SU-DHL-6 (cell line): ENCODE results near the gene CXCL14.
A peak's percentile ranks its signal among the peaks of the same experiment; 100 is the strongest.

Source experiments
- H2AFZ ChIP-seq: fragments of 200-600 bp; sonication (generic); 2 replicates; pipeline ENCODE4 v1.6.1; 2014; ENCODE audit warnings: low read depth, mild to moderate bottlenecking, moderate library complexity, mixed read lengths, antibody characterized with exemption, low read length; ENCODE audit not compliant: severe bottlenecking
- H3F3A ChIP-seq: fragments of 200-600 bp; shearing (Covaris generic); 2 replicates; pipeline ENCODE4 v1.6.0; 2016; ENCODE audit warnings: antibody characterized with exemption, mild to moderate bottlenecking; ENCODE audit not compliant: insufficient read depth
- H3K27ac ChIP-seq: fragments of 200-600 bp; sonication (generic); 2 replicates; pipeline ENCODE4 v1.5.1; 2016; ENCODE audit warnings: low read depth, mild to moderate bottlenecking, low read length, moderate library complexity, mixed read lengths
- H3K27me3 ChIP-seq: fragments of 200-600 bp; sonication (generic), shearing (Covaris generic); 2 replicates; pipeline ENCODE4 v1.6.0; 2014; ENCODE audit warnings: mild to moderate bottlenecking, low read length
- H3K36me3 ChIP-seq: fragments of 200-600 bp; sonication (generic); 2 replicates; pipeline ENCODE4 v1.6.1; 2014; ENCODE audit warnings: mild to moderate bottlenecking, low read length, mixed read lengths
- H3K4me2 ChIP-seq: fragments of 300-600, 200-600 bp; shearing (Covaris generic), sonication (generic); 2 replicates; pipeline ENCODE4 v1.6.0; 2014; ENCODE audit warnings: low read length, low read depth, mild to moderate bottlenecking; ENCODE audit not compliant: poor library complexity, severe bottlenecking
- H3K4me3 ChIP-seq: fragments of 200-600 bp; sonication (generic); 2 replicates; pipeline ENCODE4 v1.5.1; 2014; ENCODE audit warnings: antibody characterized with exemption, low read length, mild to moderate bottlenecking, mixed read lengths; ENCODE audit not compliant: insufficient read depth, poor library complexity, severe bottlenecking
- H3K79me2 ChIP-seq: fragments of 200-600 bp; sonication (generic); 2 replicates; pipeline ENCODE4 v1.6.1; 2014; ENCODE audit warnings: mild to moderate bottlenecking, low read length, moderate library complexity; ENCODE audit not compliant: insufficient read depth
- H3K9ac ChIP-seq: fragments of 200-600 bp; sonication (generic); 2 replicates; pipeline ENCODE4 v1.7.0; 2014; ENCODE audit warnings: mild to moderate bottlenecking, low read length
- H3K9me2 ChIP-seq: fragments of 200-600 bp; sonication (generic); replicated peaks from 2 replicates; pipeline ENCODE4 v1.6.1; 2014; ENCODE audit warnings: low read length; ENCODE audit not compliant: insufficient read depth
- H3K9me3 ChIP-seq: fragments of 200-600 bp; sonication (generic); 2 replicates; pipeline ENCODE4 v1.6.1; 2014; ENCODE audit warnings: low read length, mixed read lengths; ENCODE audit not compliant: insufficient read depth
- H4K20me1 ChIP-seq: fragments of 200-600 bp; sonication (generic); 2 replicates; pipeline ENCODE4 v1.6.1; 2014; ENCODE audit warnings: low read depth, mild to moderate bottlenecking, antibody characterized with exemption, low read length, moderate library complexity, mixed read lengths
- EZH2phosphoT487 ChIP-seq: fragments of 200-600 bp; sonication (generic), shearing (Covaris generic); conservative IDR thresholded peaks from 2 replicates; pipeline ENCODE4 v1.6.1; 2018; ENCODE audit warnings: mild to moderate bottlenecking, antibody characterized with exemption, low read length, moderate library complexity, mixed read lengths
- TF ChIP-seq, protein P1 (sequence below): fragments of 200-600 bp; sonication (generic); IDR thresholded peaks from one replicate; pipeline ENCODE4 v1.5.1; 2017; ENCODE audit warnings: antibody characterized with exemption, mild to moderate bottlenecking, low read length, moderate library complexity; ENCODE audit not compliant: insufficient read depth, poor library complexity, severe bottlenecking

CXCL14 gene

DNA sequence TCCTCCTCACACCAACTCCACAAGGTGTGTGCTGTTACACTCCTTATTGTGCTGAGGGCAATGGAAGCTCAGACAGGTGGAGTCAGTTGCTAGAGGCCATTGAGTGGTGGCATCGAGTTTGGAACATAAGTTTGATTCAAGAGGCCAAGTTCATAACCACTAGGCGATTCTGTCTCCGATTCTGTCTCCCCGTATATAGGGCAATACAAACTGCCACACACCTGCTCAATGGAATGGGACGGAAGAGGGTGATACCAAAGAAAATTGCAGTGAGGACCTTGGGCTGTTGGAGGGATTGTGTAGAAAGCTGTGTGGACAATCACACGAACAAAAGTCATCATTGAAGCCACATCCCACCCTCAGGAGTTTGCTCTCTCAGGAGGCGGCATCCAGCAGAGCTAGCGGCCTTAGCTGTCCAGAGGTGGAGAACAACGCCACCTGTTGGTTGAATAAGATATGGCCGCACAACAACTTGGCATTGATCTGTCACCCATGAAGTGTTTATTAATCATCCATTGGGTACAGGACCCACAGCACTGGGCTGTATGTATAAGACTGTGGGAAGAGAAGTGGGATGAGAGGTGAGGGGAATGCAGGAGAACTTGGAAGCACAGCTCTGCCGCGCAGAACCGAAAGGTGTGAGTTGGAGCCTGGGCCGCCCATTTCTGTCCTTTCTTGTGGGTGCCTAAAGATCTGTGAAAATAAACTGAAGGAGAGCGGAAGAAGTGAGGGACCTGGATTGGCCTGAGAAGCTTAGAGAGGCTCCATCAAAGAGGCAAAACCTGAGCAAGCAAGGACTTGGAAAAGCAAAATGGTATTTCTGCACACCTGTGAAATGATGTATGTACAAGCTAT, 27.0 kb downstream of the CXCL14 start:
- no peak overlapping the region for H2AFZ ChIP-seq
- no peak overlapping the region for H3K27ac ChIP-seq
- no peak overlapping the region for H3K9ac ChIP-seq
- TF ChIP-seq, protein P1, sequence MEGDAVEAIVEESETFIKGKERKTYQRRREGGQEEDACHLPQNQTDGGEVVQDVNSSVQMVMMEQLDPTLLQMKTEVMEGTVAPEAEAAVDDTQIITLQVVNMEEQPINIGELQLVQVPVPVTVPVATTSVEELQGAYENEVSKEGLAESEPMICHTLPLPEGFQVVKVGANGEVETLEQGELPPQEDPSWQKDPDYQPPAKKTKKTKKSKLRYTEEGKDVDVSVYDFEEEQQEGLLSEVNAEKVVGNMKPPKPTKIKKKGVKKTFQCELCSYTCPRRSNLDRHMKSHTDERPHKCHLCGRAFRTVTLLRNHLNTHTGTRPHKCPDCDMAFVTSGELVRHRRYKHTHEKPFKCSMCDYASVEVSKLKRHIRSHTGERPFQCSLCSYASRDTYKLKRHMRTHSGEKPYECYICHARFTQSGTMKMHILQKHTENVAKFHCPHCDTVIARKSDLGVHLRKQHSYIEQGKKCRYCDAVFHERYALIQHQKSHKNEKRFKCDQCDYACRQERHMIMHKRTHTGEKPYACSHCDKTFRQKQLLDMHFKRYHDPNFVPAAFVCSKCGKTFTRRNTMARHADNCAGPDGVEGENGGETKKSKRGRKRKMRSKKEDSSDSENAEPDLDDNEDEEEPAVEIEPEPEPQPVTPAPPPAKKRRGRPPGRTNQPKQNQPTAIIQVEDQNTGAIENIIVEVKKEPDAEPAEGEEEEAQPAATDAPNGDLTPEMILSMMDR: peak; percentile 79
- TF ChIP-seq EZH2phosphoT487: no peak
- no peaks in the 10 kb centered on the region for H3K36me3 ChIP-seq
- H3K9me2 ChIP-seq: no peaks in the 10 kb centered on the region
- H3K27me3 ChIP-seq: 0 out of 2 replicates have a peak, but pooled peaks cover 4% of the 10 kb centered on the region
- no peaks in the 10 kb centered on the region for H3F3A ChIP-seq
- H3K4me2 ChIP-seq: no peak overlapping the region
- no peaks in the 10 kb centered on the region for H3K79me2 ChIP-seq
- H3K4me3 ChIP-seq: no peak overlapping the region
- H3K9me3 ChIP-seq: no peaks in the 10 kb centered on the region
- H4K20me1 ChIP-seq: no peaks in the 10 kb centered on the region

DNA sequence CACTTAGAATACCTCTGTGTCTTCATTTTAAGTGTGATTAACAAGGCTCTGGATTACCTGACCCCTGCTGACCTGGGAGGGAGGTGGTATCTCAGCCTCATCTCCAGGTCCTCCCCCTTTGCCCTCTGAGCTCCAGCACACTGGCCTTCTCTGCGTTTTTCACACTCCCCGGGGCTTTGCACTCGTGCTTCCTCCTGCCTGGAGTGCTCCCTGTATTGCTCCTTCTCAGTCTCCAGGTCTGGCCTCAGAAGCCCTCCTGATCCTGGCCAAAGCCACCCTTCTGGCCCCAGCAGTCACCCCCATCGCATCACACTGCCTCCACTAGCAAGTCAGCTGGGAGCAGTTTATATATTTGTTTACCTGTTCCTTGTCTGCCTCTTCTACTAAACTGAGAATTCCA, 29.4 kb downstream of the CXCL14 start:
- no peaks in the 10 kb centered on the region for H4K20me1 ChIP-seq
- H3K36me3 ChIP-seq: no peaks in the 10 kb centered on the region
- H2AFZ ChIP-seq: no peak overlapping the region
- no peak overlapping the region for H3K4me2 ChIP-seq
- H3K79me2 ChIP-seq: no peaks in the 10 kb centered on the region
- TF ChIP-seq EZH2phosphoT487: no peak
- TF ChIP-seq, protein P1: no peak
- H3K27ac ChIP-seq: no peak overlapping the region
- H3K27me3 ChIP-seq: no peaks in the 10 kb centered on the region
- no peaks in the 10 kb centered on the region for H3K9me3 ChIP-seq
- no peaks in the 10 kb centered on the region for H3F3A ChIP-seq
- H3K9ac ChIP-seq: no peak overlapping the region
- H3K4me3 ChIP-seq: no peak overlapping the region
- H3K9me2 ChIP-seq: no peaks in the 10 kb centered on the region

DNA sequence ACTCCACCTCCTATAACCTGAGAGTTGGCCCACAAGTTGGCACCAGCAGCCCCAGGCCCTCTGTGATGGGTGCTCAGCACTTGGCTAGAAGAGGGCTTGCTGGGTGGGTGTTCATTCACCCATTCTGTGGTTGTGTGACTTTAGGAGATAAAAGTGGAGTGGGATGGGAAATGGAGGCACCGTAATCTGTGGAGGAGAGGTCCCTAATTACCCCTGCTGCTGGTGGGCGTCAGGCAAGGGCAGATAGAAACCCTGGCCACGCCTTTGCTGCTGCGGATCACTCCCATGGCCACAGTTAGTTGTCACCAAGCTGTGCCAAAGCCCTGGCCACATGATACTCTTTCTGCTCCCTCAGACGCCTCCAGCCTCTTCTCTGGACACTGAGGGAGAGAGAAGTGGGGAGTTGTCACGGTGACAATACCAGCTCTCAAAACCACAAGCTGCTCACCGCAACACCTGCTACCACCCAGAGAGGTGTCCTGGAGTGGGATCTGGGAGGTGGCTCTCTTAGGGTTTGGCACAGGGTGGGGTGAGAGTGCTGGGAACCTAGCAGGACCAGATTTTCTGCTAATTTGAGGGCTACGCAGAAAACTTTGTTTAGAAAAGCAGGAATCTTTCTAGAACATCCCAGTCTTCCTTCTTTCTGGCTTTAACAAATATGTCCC, 31.1 kb downstream of the CXCL14 start:
- TF ChIP-seq EZH2phosphoT487: no peak
- TF ChIP-seq, protein P1: no peak
- no peak overlapping the region for H3K4me3 ChIP-seq
- no peaks in the 10 kb centered on the region for H3K9me2 ChIP-seq
- no peak overlapping the region for H3K4me2 ChIP-seq
- H3K9ac ChIP-seq: no peak overlapping the region
- H4K20me1 ChIP-seq: no peaks in the 10 kb centered on the region
- H3F3A ChIP-seq: no peaks in the 10 kb centered on the region
- H3K79me2 ChIP-seq: no peaks in the 10 kb centered on the region
- no peaks in the 10 kb centered on the region for H3K27me3 ChIP-seq
- H2AFZ ChIP-seq: no peak overlapping the region
- H3K27ac ChIP-seq: no peak overlapping the region
- no peaks in the 10 kb centered on the region for H3K36me3 ChIP-seq
- no peaks in the 10 kb centered on the region for H3K9me3 ChIP-seq
